Activated naive CD4-positive, alpha-beta T cell treated with anti-CD3 and anti-CD28 coated beads, Interleukin-2, amount 50 U/mL, for 24 hours (primary cell): ENCODE data around the gene ECE1.

ENCODE experiments used
- H3K27ac Mint-ChIP-seq: one replicate; pipeline ENCODE4 v1.8.0; 2021; ENCODE audit warnings: mild to moderate bottlenecking, mixed read lengths
- H3K27me3 Mint-ChIP-seq: one replicate; pipeline ENCODE4 v1.8.0; 2021; ENCODE audit warnings: mixed read lengths
- H3K36me3 Mint-ChIP-seq: one replicate; pipeline ENCODE4 v1.8.0; 2021; ENCODE audit warnings: mixed read lengths
- H3K4me1 Mint-ChIP-seq: one replicate; pipeline ENCODE4 v1.8.0; 2021; ENCODE audit warnings: mixed read lengths
- H3K4me3 Mint-ChIP-seq: one replicate; pipeline ENCODE4 v1.8.0; 2021; ENCODE audit warnings: mild to moderate bottlenecking, mixed read lengths
- H3K9me3 Mint-ChIP-seq: one replicate; pipeline ENCODE4 v1.8.0; 2021; ENCODE audit warnings: mixed read lengths

The ECE1 gene

GRCh38 chr1:21278208-21278859 is 11.9 kb downstream of the ECE1 start:
- H3K4me1 Mint-ChIP-seq: peaks cover 57% of the 10 kb centered on the region
- H3K36me3 Mint-ChIP-seq: peaks cover 10% of the 10 kb centered on the region
- H3K9me3 Mint-ChIP-seq: no peaks in the 10 kb centered on the region
- no peak overlapping the region for H3K4me3 Mint-ChIP-seq
- no peaks in the 10 kb centered on the region for H3K27me3 Mint-ChIP-seq
- peak overlapping the region; percentile 46 for H3K27ac Mint-ChIP-seq

- Mint-ChIP-seq H3K9me3 (no peaks in the 10 kb centered on the region), H3K27me3 (no peaks in the 10 kb centered on the region), H3K4me3 (no peak overlapping the region), H3K4me1 (peaks cover 51% of the 10 kb centered on the region), H3K27ac (peak overlapping the region; percentile 80), H3K36me3 (peaks cover 10% of the 10 kb centered on the region)
Measured at GRCh38 chr1:21277180-21277579, 13.1 kb downstream of the ECE1 start.

- peak overlapping the region; percentile 17 for H3K27ac Mint-ChIP-seq
- no peak overlapping the region for H3K4me3 Mint-ChIP-seq
- no peaks in the 10 kb centered on the region for H3K9me3 Mint-ChIP-seq
- no peaks in the 10 kb centered on the region for H3K27me3 Mint-ChIP-seq
- peaks cover 12% of the 10 kb centered on the region for H3K36me3 Mint-ChIP-seq
- H3K4me1 Mint-ChIP-seq: peaks cover 31% of the 10 kb centered on the region
Measured at GRCh38 chr1:21272540-21272939, 17.7 kb downstream of the ECE1 start.

- peaks cover 27% of the 10 kb centered on the region for H3K4me1 Mint-ChIP-seq
- H3K36me3 Mint-ChIP-seq: peaks cover 14% of the 10 kb centered on the region
- H3K27me3 Mint-ChIP-seq: no peaks in the 10 kb centered on the region
- peak overlapping the region; percentile 67 for H3K27ac Mint-ChIP-seq
- H3K4me3 Mint-ChIP-seq: no peak overlapping the region
- H3K9me3 Mint-ChIP-seq: no peaks in the 10 kb centered on the region
Measured at GRCh38 chr1:21271550-21271949, 18.7 kb downstream of the ECE1 start.

GRCh38 chr1:21270086-21270689 is 20.1 kb downstream of the ECE1 start:
- Mint-ChIP-seq H3K27me3 (no peaks in the 10 kb centered on the region), H3K4me1 (peaks cover 27% of the 10 kb centered on the region), H3K27ac (no peak overlapping the region), H3K4me3 (no peak overlapping the region), H3K9me3 (no peaks in the 10 kb centered on the region), H3K36me3 (peaks cover 14% of the 10 kb centered on the region)

- H3K4me3 Mint-ChIP-seq: no peak overlapping the region
- H3K4me1 Mint-ChIP-seq: peaks cover 25% of the 10 kb centered on the region
- H3K36me3 Mint-ChIP-seq: peaks cover 13% of the 10 kb centered on the region
- H3K27me3 Mint-ChIP-seq: no peaks in the 10 kb centered on the region
- no peak overlapping the region for H3K27ac Mint-ChIP-seq
- no peaks in the 10 kb centered on the region for H3K9me3 Mint-ChIP-seq
Measured at GRCh38 chr1:21269461-21270085, 20.7 kb downstream of the ECE1 start.

GRCh38 chr1:21268281-21269239 is 21.7 kb downstream of the ECE1 start:
- no peaks in the 10 kb centered on the region for H3K27me3 Mint-ChIP-seq
- no peak overlapping the region for H3K27ac Mint-ChIP-seq
- H3K36me3 Mint-ChIP-seq: peaks cover 12% of the 10 kb centered on the region
- no peak overlapping the region for H3K4me3 Mint-ChIP-seq
- no peaks in the 10 kb centered on the region for H3K9me3 Mint-ChIP-seq
- peaks cover 21% of the 10 kb centered on the region for H3K4me1 Mint-ChIP-seq

GRCh38 chr1:21267191-21268077 is 22.8 kb downstream of the ECE1 start:
- peaks cover 12% of the 10 kb centered on the region for H3K36me3 Mint-ChIP-seq
- no peaks in the 10 kb centered on the region for H3K27me3 Mint-ChIP-seq
- H3K4me3 Mint-ChIP-seq: no peak overlapping the region
- no peaks in the 10 kb centered on the region for H3K9me3 Mint-ChIP-seq
- H3K4me1 Mint-ChIP-seq: peaks cover 21% of the 10 kb centered on the region
- no peak overlapping the region for H3K27ac Mint-ChIP-seq

GRCh38 chr1:21266119-21266774 is 24.0 kb downstream of the ECE1 start:
- Mint-ChIP-seq H3K4me1 (peaks cover 29% of the 10 kb centered on the region), H3K27me3 (no peaks in the 10 kb centered on the region), H3K36me3 (peaks cover 12% of the 10 kb centered on the region), H3K27ac (no peak overlapping the region), H3K9me3 (no peaks in the 10 kb centered on the region), H3K4me3 (no peak overlapping the region)

- Mint-ChIP-seq H3K27me3 (no peaks in the 10 kb centered on the region), H3K36me3 (peaks cover 16% of the 10 kb centered on the region), H3K4me3 (no peak overlapping the region), H3K4me1 (peaks cover 31% of the 10 kb centered on the region), H3K27ac (no peak overlapping the region), H3K9me3 (no peaks in the 10 kb centered on the region)
Measured at GRCh38 chr1:21265644-21266043, 24.6 kb downstream of the ECE1 start.

GRCh38 chr1:21264898-21265297 is 25.4 kb downstream of the ECE1 start:
- H3K4me1 Mint-ChIP-seq: peaks cover 31% of the 10 kb centered on the region
- no peak overlapping the region for H3K4me3 Mint-ChIP-seq
- no peaks in the 10 kb centered on the region for H3K27me3 Mint-ChIP-seq
- H3K36me3 Mint-ChIP-seq: peaks cover 12% of the 10 kb centered on the region
- H3K27ac Mint-ChIP-seq: peak overlapping the region; percentile 3
- H3K9me3 Mint-ChIP-seq: no peaks in the 10 kb centered on the region

GRCh38 chr1:21263653-21264225 is 26.5 kb downstream of the ECE1 start:
- H3K4me1 Mint-ChIP-seq: peaks cover 37% of the 10 kb centered on the region
- H3K4me3 Mint-ChIP-seq: no peak overlapping the region
- peaks cover 12% of the 10 kb centered on the region for H3K36me3 Mint-ChIP-seq
- H3K27me3 Mint-ChIP-seq: no peaks in the 10 kb centered on the region
- no peaks in the 10 kb centered on the region for H3K9me3 Mint-ChIP-seq
- H3K27ac Mint-ChIP-seq: peak overlapping the region; percentile 23

GRCh38 chr1:21263052-21263429 is 27.2 kb downstream of the ECE1 start:
- H3K36me3 Mint-ChIP-seq: peaks cover 12% of the 10 kb centered on the region

More at GRCh38 chr1:21263052-21263429, 27.2 kb downstream of the ECE1 start:
- H3K27ac Mint-ChIP-seq: no peak overlapping the region
- H3K4me1 Mint-ChIP-seq: peaks cover 43% of the 10 kb centered on the region
- no peaks in the 10 kb centered on the region for H3K27me3 Mint-ChIP-seq
- no peak overlapping the region for H3K4me3 Mint-ChIP-seq
- H3K9me3 Mint-ChIP-seq: no peaks in the 10 kb centered on the region
